Measurements from ENCODE around the gene ARHGAP15. TPM values are rescaled to one million over a fixed set of nuclear protein-coding genes. Genes with fewer than 3 reads are reported as not detected.

Gene ARHGAP15
- total and polyA plus RNA-seq, 2 experiments from 2014 or later = 0.26 TPM; not detected in 1

DNA sequence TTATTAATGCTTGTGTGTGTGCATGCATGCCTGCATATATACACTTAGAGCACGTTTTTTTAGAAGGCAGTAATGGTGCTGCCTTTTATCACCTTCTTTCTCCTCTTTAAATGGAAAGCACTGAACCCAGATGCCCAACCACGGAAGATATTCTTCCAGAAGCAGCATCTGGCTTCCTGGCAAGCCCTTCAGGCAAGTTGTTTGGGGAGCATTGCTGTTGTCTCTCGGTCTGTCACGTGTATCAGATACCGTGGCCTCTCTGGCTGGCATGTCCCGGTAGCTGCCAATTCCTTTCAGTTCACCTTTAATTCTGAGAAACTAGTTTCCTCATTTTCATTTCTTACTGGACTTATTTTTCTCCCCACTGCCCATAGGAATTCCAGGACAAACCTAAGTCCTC is 587.8 kb downstream of the ARHGAP15 start:
- ATAC-seq (no peak), DNase-seq (ENCODE audit: low spot score) (no peak)
- H2AFZ ChIP-seq = peak overlapping the region; percentile 69; the same call in 1 of the 2 replicates
- H3K9me2 ChIP-seq (ENCODE audit: insufficient read depth) = no peaks in the 10 kb centered on the region
- Mint-ChIP-seq H3K27me3 (ENCODE audit: insufficient read depth, low read depth, poor library complexity) (peaks cover 2% of the 10 kb centered on the region), H3K36me3 (ENCODE audit: low read depth) (peaks cover 16% of the 10 kb centered on the region; the same call in 2 of the 3 replicates), H3K4me1 (peaks cover 9% of the 10 kb centered on the region), H3K9me3 (peaks cover 14% of the 10 kb centered on the region), H3K27ac (no peak overlapping the region), H3K4me3 (no peak overlapping the region)
- no peak overlapping the region for H3K4me2 ChIP-seq
- TF ChIP-seq EZH2 (IDR thresholded peaks at IDR 0.05; ENCODE audit: low read depth, unreplicated experiment) (no peak), NANOG (IDR thresholded peaks at IDR 0.05; ENCODE audit: borderline replicate concordance) (no peak)
- no peaks in the 10 kb centered on the region for H4K20me1 ChIP-seq (replicated peaks; ENCODE audit: insufficient read depth)
- H3K27me3 ChIP-seq (ENCODE audit: insufficient read depth) = no peaks in the 10 kb centered on the region
- no peaks in the 10 kb centered on the region for H3K4me1 ChIP-seq (ENCODE audit: insufficient read depth)
- H3F3A ChIP-seq (replicated peaks; ENCODE audit: low read depth) = no peaks in the 10 kb centered on the region
- no peaks in the 10 kb centered on the region for H3K79me2 ChIP-seq (replicated peaks; ENCODE audit: insufficient read depth)
- H3K36me3 ChIP-seq (ENCODE audit: insufficient read depth) = no peaks in the 10 kb centered on the region
- H3K27ac ChIP-seq (ENCODE audit: low read depth) = no peak overlapping the region
- no peak overlapping the region for H3K4me3 ChIP-seq

DNA sequence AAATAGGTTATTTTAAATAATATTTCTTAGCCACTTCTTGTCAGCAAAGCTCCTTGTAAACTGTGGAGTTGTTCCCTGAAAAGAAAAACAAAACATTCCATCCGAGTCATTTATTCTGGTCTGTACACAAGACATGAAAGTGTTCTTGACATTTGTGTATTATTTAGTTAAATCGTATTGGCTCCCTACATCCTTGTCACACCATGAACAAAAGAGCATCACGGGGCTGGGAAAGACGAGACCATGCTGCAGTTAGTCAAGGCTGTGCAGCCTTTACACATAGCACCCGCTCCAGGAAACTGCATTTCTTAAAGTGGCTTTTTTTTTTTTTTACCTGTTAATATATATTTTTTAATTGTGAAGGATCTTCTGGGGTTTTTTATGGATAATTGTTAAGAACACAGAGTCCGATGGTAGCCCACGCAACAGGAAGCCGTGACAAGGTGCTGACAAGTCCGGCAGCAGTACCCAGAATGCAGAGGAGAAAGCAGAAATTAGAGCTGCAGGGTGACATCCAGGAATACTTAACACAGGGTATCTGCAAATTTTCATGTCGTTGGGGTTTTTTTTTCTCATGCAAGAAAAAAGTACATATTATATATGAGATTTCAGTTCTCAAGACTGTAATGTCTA is 588.4 kb downstream of the ARHGAP15 start:
- Histone ChIP-seq H3K4me2 (no peak overlapping the region), H3K4me3 (no peak overlapping the region), H2AFZ (no peak overlapping the region), H3K79me2 (replicated peaks; ENCODE audit: insufficient read depth) (no peaks in the 10 kb centered on the region), H3K27ac (ENCODE audit: low read depth) (no peak overlapping the region), H4K20me1 (replicated peaks; ENCODE audit: insufficient read depth) (no peaks in the 10 kb centered on the region), H3K9me2 (ENCODE audit: insufficient read depth) (no peaks in the 10 kb centered on the region), H3K4me1 (ENCODE audit: insufficient read depth) (no peaks in the 10 kb centered on the region), H3F3A (replicated peaks; ENCODE audit: low read depth) (no peaks in the 10 kb centered on the region), H3K27me3 (ENCODE audit: insufficient read depth) (no peaks in the 10 kb centered on the region), H3K36me3 (ENCODE audit: insufficient read depth) (no peaks in the 10 kb centered on the region)
- Mint-ChIP-seq H3K4me3 (no peak overlapping the region), H3K36me3 (ENCODE audit: low read depth) (peaks cover 12% of the 10 kb centered on the region; the same call in 2 of the 3 replicates), H3K27ac (no peak overlapping the region), H3K27me3 (ENCODE audit: insufficient read depth, low read depth, poor library complexity) (peaks cover 2% of the 10 kb centered on the region), H3K9me3 (peaks cover 10% of the 10 kb centered on the region), H3K4me1 (peaks cover 9% of the 10 kb centered on the region)
- DNase-seq (ENCODE audit: low spot score) = no peak
- ATAC-seq = no peak
- TF ChIP-seq NANOG (IDR thresholded peaks at IDR 0.05; ENCODE audit: borderline replicate concordance) (no peak), JUNB (IDR thresholded peaks at IDR 0.05; ENCODE audit: unreplicated experiment) (no peak), STAT1 (IDR thresholded peaks at IDR 0.05; ENCODE audit: unreplicated experiment) (no peak), ZNF114 (CRISPR knock-in tag; IDR thresholded peaks at IDR 0.05) (no peak), CREB1 (CRISPR knock-in tag; IDR thresholded peaks at IDR 0.05; ENCODE audit: low read depth) (no peak), POLR2AphosphoS5 (IDR thresholded peaks at IDR 0.05; ENCODE audit: low read depth) (no peak), ZNF331 (CRISPR knock-in tag; IDR thresholded peaks at IDR 0.05; ENCODE audit: low read depth) (no peak), EZH2 (IDR thresholded peaks at IDR 0.05; ENCODE audit: low read depth, unreplicated experiment) (no peak)
- TF ChIP-seq, protein P1, sequence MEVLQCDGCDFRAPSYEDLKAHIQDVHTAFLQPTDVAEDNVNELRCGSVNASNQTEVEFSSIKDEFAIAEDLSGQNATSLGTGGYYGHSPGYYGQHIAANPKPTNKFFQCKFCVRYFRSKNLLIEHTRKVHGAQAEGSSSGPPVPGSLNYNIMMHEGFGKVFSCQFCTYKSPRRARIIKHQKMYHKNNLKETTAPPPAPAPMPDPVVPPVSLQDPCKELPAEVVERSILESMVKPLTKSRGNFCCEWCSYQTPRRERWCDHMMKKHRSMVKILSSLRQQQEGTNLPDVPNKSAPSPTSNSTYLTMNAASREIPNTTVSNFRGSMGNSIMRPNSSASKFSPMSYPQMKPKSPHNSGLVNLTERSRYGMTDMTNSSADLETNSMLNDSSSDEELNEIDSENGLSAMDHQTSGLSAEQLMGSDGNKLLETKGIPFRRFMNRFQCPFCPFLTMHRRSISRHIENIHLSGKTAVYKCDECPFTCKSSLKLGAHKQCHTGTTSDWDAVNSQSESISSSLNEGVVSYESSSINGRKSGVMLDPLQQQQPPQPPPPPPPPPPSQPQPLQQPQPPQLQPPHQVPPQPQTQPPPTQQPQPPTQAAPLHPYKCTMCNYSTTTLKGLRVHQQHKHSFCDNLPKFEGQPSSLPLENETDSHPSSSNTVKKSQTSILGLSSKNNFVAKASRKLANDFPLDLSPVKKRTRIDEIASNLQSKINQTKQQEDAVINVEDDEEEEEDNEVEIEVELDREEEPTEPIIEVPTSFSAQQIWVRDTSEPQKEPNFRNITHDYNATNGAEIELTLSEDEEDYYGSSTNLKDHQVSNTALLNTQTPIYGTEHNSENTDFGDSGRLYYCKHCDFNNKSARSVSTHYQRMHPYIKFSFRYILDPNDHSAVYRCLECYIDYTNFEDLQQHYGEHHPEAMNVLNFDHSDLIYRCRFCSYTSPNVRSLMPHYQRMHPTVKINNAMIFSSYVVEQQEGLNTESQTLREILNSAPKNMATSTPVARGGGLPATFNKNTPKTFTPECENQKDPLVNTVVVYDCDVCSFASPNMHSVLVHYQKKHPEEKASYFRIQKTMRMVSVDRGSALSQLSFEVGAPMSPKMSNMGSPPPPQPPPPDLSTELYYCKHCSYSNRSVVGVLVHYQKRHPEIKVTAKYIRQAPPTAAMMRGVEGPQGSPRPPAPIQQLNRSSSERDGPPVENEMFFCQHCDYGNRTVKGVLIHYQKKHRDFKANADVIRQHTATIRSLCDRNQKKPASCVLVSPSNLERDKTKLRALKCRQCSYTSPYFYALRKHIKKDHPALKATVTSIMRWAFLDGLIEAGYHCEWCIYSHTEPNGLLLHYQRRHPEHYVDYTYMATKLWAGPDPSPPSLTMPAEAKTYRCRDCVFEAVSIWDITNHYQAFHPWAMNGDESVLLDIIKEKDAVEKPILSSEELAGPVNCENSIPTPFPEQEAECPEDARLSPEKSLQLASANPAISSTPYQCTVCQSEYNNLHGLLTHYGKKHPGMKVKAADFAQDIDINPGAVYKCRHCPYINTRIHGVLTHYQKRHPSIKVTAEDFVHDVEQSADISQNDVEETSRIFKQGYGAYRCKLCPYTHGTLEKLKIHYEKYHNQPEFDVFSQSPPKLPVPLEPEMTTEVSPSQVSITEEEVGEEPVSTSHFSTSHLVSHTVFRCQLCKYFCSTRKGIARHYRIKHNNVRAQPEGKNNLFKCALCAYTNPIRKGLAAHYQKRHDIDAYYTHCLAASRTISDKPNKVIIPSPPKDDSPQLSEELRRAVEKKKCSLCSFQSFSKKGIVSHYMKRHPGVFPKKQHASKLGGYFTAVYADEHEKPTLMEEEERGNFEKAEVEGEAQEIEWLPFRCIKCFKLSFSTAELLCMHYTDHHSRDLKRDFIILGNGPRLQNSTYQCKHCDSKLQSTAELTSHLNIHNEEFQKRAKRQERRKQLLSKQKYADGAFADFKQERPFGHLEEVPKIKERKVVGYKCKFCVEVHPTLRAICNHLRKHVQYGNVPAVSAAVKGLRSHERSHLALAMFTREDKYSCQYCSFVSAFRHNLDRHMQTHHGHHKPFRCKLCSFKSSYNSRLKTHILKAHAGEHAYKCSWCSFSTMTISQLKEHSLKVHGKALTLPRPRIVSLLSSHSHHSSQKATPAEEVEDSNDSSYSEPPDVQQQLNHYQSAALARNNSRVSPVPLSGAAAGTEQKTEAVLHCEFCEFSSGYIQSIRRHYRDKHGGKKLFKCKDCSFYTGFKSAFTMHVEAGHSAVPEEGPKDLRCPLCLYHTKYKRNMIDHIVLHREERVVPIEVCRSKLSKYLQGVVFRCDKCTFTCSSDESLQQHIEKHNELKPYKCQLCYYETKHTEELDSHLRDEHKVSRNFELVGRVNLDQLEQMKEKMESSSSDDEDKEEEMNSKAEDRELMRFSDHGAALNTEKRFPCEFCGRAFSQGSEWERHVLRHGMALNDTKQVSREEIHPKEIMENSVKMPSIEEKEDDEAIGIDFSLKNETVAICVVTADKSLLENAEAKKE (CRISPR knock-in tag; IDR thresholded peaks at IDR 0.05) = no peak
- TF ChIP-seq, protein P2, sequence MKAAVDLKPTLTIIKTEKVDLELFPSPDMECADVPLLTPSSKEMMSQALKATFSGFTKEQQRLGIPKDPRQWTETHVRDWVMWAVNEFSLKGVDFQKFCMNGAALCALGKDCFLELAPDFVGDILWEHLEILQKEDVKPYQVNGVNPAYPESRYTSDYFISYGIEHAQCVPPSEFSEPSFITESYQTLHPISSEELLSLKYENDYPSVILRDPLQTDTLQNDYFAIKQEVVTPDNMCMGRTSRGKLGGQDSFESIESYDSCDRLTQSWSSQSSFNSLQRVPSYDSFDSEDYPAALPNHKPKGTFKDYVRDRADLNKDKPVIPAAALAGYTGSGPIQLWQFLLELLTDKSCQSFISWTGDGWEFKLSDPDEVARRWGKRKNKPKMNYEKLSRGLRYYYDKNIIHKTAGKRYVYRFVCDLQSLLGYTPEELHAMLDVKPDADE (IDR thresholded peaks at IDR 0.05) = no peak
- TF ChIP-seq, protein P3, sequence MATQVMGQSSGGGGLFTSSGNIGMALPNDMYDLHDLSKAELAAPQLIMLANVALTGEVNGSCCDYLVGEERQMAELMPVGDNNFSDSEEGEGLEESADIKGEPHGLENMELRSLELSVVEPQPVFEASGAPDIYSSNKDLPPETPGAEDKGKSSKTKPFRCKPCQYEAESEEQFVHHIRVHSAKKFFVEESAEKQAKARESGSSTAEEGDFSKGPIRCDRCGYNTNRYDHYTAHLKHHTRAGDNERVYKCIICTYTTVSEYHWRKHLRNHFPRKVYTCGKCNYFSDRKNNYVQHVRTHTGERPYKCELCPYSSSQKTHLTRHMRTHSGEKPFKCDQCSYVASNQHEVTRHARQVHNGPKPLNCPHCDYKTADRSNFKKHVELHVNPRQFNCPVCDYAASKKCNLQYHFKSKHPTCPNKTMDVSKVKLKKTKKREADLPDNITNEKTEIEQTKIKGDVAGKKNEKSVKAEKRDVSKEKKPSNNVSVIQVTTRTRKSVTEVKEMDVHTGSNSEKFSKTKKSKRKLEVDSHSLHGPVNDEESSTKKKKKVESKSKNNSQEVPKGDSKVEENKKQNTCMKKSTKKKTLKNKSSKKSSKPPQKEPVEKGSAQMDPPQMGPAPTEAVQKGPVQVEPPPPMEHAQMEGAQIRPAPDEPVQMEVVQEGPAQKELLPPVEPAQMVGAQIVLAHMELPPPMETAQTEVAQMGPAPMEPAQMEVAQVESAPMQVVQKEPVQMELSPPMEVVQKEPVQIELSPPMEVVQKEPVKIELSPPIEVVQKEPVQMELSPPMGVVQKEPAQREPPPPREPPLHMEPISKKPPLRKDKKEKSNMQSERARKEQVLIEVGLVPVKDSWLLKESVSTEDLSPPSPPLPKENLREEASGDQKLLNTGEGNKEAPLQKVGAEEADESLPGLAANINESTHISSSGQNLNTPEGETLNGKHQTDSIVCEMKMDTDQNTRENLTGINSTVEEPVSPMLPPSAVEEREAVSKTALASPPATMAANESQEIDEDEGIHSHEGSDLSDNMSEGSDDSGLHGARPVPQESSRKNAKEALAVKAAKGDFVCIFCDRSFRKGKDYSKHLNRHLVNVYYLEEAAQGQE (IDR thresholded peaks at IDR 0.05; ENCODE audit: unreplicated experiment) = no peak

Data from GM23338 (cell line).